ENCODE data around the gene ROR1.

- TF ChIP-seq POLR2AphosphoS5 (IDR thresholded peaks at IDR 0.05) (no peak), POLR2A (IDR thresholded peaks at IDR 0.05) (no peak), CTCF (IDR thresholded peaks at IDR 0.05) (no peak), EP300 (IDR thresholded peaks at IDR 0.05) (no peak)
These were observed 203.6 kb downstream of the ROR1 start for GRCh38 chr1:63977466-63977865.
